Esophagus muscularis mucosa (tissue), 4 donors: ENCODE data around the gene CNBD2.

Experiments
- EP300 ChIP-seq: sonication (generic); formaldehyde crosslinking; IDR thresholded peaks from one replicate; pipeline ENCODE4 v1.6.1; 2017; ENCODE audit warnings: antibody characterized with exemption
- POLR2AphosphoS5 ChIP-seq, 2 donors: sonication (generic); formaldehyde crosslinking; IDR thresholded peaks; one replicate each; pipeline ENCODE4 v1.6.1; 2017; ENCODE audit warnings: antibody characterized with exemption in 2 of 2
- TF ChIP-seq, protein P1 (sequence below), 3 experiments: fragments of 200-600 bp in 2 of 3; fragments of 450-650 bp in 1 of 3; sonication (generic) in 2 of 3; IDR thresholded peaks; one replicate each; pipeline ENCODE4 v1.5.1; 2017 to 2019; ENCODE audit warnings: antibody characterized with exemption in 3 of 3, mild to moderate bottlenecking in 2 of 3, moderate library complexity in 1 of 3

DNA sequence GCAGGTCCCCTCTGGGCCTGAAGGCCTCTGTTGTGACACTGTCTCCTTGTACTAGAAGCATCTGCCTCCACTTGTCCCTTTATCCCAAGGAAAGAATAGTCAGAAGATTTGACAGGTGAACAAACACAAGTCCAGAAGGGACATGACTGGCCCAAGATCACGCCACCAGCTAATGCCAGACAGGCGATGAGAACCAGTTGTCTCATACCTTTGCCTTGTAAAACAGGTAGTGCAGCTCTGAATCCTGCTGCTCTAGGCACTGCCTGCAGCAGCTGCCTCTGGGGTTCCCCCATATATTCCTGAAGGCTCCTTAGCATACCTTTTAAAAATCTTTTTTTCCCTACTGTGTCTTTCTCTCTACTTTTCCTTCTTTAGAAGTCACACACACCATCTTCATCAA lies 39.1 kb upstream of the CNBD2 start:
- TF ChIP-seq, protein P1, sequence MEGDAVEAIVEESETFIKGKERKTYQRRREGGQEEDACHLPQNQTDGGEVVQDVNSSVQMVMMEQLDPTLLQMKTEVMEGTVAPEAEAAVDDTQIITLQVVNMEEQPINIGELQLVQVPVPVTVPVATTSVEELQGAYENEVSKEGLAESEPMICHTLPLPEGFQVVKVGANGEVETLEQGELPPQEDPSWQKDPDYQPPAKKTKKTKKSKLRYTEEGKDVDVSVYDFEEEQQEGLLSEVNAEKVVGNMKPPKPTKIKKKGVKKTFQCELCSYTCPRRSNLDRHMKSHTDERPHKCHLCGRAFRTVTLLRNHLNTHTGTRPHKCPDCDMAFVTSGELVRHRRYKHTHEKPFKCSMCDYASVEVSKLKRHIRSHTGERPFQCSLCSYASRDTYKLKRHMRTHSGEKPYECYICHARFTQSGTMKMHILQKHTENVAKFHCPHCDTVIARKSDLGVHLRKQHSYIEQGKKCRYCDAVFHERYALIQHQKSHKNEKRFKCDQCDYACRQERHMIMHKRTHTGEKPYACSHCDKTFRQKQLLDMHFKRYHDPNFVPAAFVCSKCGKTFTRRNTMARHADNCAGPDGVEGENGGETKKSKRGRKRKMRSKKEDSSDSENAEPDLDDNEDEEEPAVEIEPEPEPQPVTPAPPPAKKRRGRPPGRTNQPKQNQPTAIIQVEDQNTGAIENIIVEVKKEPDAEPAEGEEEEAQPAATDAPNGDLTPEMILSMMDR (IDR thresholded peaks at IDR 0.05), result no peak
- TF ChIP-seq POLR2AphosphoS5 (IDR thresholded peaks at IDR 0.05) (no peak), EP300 (no peak)
